GM23338 (cell line): ENCODE data around the gene BICC1.

Experiments used
- CREB1 ChIP-seq: fragments of 250-450 bp; sonication (Bioruptor Pico); IDR thresholded peaks from 2 replicates; pipeline ENCODE4 v1.5.0; 2020; ENCODE audit warnings: low read depth, mild to moderate bottlenecking, moderate library complexity
- CTCF ChIP-seq, 2 experiments: fragments of 200-600 bp in 1 of 2; sonication (generic) in 1 of 2; conservative IDR thresholded peaks; 2 replicates each; pipeline versions ENCODE4 v1.5.1 to v1.6.1; 2016 to 2017; ENCODE audit warnings: antibody characterized with exemption in 2 of 2, low read depth in 2 of 2, mild to moderate bottlenecking in 2 of 2, moderate library complexity in 1 of 2
- ETS1 ChIP-seq: IDR thresholded peaks from 2 replicates; pipeline ENCODE4 v1.6.1; 2016; ENCODE audit warnings: antibody characterized with exemption
- EZH2 ChIP-seq: fragments of 200-600 bp; sonication (generic); IDR thresholded peaks from one replicate; pipeline ENCODE4 v1.8.0; 2017; ENCODE audit warnings: antibody characterized with exemption, mild to moderate bottlenecking, low read depth; ENCODE audit not compliant: unreplicated experiment
- EZH2phosphoT487 ChIP-seq: fragments of 200-600 bp; sonication (generic); IDR thresholded peaks from one replicate; pipeline ENCODE4 v1.8.1; 2018; ENCODE audit warnings: antibody characterized with exemption; ENCODE audit not compliant: unreplicated experiment
- JUNB ChIP-seq: IDR thresholded peaks from one replicate; pipeline ENCODE4 v1.6.1; 2016; ENCODE audit warnings: antibody characterized with exemption; ENCODE audit not compliant: unreplicated experiment
- NANOG ChIP-seq: IDR thresholded peaks from 2 replicates; pipeline ENCODE4 v1.6.1; 2016; ENCODE audit warnings: antibody characterized with exemption, borderline replicate concordance
- POLR2AphosphoS5 ChIP-seq: IDR thresholded peaks from 2 replicates; pipeline ENCODE4 v1.6.1; 2016; ENCODE audit warnings: antibody characterized with exemption, low read depth
- REST ChIP-seq: IDR thresholded peaks from one replicate; pipeline ENCODE4 v1.6.1; 2018; ENCODE audit warnings: antibody characterized with exemption; ENCODE audit not compliant: unreplicated experiment
- STAT1 ChIP-seq: IDR thresholded peaks from one replicate; pipeline ENCODE4 v1.6.1; 2016; ENCODE audit warnings: antibody characterized with exemption; ENCODE audit not compliant: unreplicated experiment
- ZNF114 ChIP-seq: fragments of 250-450 bp; sonication (Bioruptor Pico); IDR thresholded peaks from 2 replicates; pipeline ENCODE4 v1.5.0; 2020; ENCODE audit warnings: mild to moderate bottlenecking, moderate library complexity

- TF ChIP-seq REST = no peak
- TF ChIP-seq CTCF (conservative IDR thresholded peaks at IDR 0.05; ENCODE audit: low read depth in 2 of 2) = no peak
- TF ChIP-seq EZH2phosphoT487 = no peak
- no peak for TF ChIP-seq CREB1 (CRISPR knock-in tag)
- no peak for TF ChIP-seq STAT1
- TF ChIP-seq EZH2 = no peak
- TF ChIP-seq POLR2AphosphoS5 = no peak
- no peak for TF ChIP-seq JUNB
- no peak for TF ChIP-seq NANOG
- no peak for TF ChIP-seq ETS1
- no peak for TF ChIP-seq ZNF114 (CRISPR knock-in tag)
Measured at GRCh38 chr10:58846856-58847255, 334.2 kb downstream of the BICC1 start.
